Activated CD4-positive, alpha-beta T cell treated with anti-CD3 and anti-CD28 coated beads, Interleukin-2, amount 50 U/mL, for 16 hours (primary cell): ENCODE results near the gene CADM3.

ENCODE experiments used
- DNase-seq: peaks from one replicate; pipeline ENCODE4 v3.0.0-alpha.2; 2020

The CADM3 gene, protein sequence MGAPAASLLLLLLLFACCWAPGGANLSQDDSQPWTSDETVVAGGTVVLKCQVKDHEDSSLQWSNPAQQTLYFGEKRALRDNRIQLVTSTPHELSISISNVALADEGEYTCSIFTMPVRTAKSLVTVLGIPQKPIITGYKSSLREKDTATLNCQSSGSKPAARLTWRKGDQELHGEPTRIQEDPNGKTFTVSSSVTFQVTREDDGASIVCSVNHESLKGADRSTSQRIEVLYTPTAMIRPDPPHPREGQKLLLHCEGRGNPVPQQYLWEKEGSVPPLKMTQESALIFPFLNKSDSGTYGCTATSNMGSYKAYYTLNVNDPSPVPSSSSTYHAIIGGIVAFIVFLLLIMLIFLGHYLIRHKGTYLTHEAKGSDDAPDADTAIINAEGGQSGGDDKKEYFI

DNA sequence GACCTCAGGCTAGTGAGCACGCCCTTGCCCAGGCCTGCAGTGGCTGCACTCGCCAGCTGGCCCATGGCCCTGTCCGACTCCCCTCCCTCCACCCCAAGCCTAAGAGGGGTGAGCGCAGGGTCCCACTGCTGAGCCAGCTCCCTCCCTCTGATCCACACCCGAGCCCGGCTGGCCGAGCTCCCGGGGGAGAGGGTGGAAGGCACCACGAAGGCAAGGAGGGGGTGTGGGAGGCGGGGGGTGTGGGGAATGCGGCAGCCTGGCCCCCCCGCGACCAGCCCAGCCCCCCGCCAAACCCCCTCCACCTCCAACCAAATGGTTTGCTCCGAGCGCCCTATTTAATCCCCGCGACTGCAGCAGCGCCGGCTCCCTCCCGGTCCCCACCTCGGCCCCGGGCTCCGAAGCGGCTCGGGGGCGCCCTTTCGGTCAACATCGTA is at the start of gene CADM3:
Gene CADM3, plus strand, starts transcription at position 362 of the 434 bp plus-strand sequence. CDS start 151 bp downstream, outside the sequence.
- no peak for DNase-seq

DNA sequence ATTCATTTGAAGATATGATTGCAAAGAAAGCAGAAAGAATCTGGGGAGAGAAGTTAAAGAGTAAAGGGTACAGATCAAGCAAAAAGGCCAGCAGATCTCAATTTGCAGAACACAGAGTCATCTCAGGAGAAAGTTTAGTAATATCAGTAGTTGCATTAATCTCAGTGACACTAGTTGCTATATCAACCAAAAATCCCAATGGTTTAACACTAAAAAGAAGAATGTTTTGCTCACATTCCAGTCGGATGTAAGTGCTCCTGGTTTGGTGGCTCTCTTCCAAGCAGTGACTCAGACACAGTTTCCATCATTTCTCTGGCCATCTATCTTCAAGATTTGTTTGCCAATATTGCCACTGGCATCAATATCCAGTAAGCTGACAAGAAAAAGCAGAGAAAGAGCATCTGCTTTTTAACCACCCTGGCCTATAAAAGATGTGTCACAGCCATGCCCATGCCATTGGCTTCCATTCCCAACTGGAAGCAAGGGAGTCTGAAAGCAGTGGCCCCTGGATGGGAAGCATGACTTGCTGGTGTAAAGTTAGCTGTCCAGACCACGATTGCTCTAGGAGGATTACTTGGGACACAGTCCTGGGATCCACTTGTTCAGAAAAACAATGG is 49.3 kb upstream of the CADM3 start:
- peak; percentile 76 for DNase-seq

DNA sequence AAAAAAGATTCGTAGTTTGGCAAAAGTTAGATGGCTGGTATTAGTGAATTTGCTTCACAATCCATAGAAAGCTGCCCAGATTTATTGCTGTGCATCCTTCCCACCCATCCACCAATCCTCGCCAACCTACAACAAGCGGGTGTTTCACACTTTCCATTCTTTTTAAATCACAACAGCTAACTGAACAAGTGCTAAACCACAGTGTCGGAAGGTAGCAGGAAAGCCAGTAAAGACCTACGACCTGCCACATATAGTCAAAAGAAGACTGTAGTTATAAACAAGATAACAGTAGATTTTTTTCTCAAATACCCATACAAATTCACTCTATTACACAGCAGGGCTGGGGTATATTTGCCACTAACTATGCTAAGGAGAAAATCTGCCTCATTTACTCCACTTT is 47.8 kb upstream of the CADM3 start:
- peak; percentile 60 for DNase-seq

DNA sequence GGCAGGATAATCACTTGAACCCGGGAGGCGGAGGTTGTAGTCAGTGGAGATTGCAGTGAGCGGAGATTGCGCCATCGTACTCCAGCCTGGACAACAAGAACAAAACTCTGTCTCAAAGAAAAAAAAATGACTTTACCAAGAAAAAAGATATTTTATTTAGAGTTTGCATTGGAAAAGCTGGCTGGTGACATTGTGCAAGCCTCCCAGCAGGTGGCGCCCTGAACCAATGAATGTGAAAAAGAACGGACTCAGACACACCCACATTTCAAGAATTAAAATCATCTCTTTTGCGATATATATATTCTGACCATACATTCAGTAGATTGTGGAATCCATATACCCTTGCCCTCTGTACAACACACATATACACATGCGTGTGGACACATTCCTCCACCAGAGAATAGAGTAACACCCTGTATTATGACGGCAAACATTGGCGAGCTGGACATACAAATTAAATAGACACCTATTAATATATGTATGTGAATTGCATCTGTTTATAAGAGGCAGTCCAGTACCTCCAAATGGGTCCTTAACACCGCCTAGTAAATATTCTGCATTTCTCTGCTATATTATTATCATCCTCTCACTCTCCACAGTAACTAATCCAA is 39.0 kb upstream of the CADM3 start:
- peak; percentile 66 for DNase-seq

DNA sequence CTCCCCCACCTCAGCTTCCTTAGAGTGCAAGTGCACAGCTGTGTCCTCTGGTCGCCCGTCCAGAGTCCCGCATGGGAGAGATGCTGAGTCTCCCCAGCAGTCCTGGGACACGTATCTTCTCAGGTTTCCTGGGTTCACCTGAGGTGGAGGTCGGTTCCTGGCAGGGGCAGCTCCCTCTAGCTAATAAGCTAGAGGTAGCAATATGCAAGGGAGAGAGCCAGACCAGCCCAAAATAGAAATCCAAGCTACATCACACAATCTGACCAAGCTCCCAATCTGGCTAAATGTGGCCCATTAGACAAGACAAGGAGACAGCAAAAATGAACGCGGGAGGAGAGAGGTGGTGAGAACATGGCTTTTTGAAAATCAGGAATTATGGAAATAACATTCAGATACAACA is 30.9 kb upstream of the CADM3 start:
- DNase-seq: no peak

DNA sequence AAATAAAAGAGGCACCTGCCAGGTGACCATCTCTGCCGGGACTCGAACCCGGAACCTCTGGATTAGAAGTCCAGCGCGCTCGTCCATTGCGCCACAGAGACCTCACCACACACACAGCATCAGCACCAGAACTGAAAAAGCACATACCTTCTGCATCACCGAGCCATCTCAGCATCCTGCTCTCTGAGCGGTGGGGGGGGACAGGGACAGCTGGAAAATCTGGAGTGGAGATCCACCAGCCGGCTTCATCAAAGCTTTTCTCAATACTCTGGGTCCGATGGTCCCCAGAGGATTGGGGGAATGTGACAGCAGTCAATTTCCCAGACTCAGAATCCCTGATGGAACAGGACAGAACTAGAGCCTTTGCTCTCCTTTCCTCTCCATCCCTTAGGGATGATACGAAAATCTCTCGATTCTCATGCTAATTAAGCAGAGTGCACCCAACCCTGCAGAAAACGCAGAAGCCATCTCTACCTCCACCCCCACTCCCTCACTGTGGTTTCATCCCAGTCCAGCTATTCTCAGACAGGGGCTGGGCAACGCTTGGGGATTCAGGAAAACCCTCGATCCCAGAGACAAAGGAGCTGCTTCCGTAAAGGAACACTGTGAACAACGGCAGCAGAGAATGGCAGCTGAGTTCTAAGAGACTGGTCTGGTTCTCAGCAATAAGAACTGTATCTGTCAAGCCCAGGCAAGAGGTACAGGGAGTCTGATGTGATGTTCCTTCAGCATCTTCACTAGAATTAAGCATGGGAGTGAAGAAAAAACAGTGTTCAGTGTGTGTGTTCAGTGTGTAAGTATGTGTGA is 29.6 kb upstream of the CADM3 start:
- DNase-seq: no peak

DNA sequence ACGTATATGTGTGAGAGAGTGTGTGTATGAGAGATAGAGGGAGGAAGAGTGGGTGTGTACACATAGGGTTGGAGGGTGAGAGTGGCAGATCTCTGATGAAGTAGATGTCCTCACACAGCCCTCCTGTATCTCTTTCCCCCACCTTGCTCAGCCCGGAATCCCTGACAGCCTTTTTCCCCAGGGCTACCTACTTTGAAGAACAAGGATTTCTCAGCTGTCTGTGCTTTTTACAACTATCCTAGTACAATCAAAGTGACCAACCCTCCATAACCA is 29.1 kb upstream of the CADM3 start:
- no peak for DNase-seq

DNA sequence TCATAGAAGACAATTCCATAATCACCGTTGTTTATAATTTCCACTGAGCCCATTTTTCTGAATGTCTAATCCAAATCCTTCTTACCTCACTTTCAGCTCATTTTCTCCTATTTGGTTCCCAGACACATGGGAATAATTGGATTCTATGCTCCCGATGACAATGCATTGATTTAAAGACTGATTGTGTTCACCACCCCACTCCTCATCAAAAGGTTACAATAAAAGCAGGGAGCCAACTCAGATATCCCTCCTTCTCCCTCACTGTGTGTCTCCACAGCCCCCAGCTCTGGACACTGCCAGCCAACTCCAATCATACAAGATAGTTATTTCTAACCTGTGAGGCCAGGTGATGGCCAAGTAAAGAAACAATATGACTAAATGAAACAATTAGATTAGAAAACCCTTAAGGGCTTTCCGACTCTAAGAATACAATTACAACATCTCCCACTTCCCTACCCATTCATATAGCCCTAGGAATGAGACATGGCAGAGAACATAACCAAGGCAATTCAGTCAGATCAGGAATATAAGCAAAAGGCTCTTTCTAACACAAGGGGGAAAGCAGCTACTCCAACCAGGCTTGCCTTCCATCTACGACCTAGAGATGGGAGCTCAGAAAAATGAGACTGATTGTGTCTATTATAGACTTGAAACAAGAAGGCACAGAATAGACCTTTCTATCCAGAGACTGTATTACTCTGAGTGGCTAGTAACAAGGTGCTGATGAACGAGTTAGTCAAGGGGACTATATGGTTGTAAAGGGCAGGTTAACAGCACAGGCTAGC is 28.5 kb upstream of the CADM3 start:
- no peak for DNase-seq

DNA sequence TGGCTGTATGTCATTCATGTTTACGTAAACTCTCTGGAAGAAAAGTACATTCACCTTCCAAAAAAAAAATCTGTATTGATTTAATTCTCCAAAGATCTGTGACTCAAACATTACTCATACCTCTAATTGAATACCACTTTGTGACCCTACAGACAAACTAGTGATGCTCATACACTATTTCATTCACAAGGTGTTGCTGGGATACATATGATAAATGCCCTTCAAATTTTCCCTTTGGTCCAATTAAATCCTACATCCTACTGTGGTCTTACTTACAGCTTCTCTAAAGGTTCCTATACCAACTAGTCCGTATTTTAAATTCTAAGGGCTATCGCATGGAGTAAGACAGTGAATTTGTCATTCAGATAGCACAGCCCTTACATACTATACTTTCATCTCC is 26.8 kb upstream of the CADM3 start:
- no peak for DNase-seq

DNA sequence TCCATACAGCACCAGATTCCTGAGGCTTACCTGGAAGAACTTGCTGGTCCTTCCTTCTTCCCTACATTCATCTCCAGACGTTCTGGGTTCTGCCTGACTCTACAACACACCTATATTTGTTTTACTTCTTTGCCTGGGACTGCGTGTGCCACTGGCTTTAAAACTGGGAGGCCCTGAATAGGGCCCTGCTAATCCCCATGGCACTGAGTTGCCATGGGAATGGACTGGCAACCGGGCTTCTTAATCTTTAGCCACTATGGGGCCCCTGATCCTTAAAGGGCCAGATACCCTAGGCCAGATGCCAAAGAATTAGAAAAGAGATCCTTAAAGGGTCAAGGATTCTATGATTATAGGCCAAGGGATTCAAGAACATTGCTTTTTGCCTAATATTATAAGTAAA is 24.4 kb upstream of the CADM3 start:
- no peak for DNase-seq

DNA sequence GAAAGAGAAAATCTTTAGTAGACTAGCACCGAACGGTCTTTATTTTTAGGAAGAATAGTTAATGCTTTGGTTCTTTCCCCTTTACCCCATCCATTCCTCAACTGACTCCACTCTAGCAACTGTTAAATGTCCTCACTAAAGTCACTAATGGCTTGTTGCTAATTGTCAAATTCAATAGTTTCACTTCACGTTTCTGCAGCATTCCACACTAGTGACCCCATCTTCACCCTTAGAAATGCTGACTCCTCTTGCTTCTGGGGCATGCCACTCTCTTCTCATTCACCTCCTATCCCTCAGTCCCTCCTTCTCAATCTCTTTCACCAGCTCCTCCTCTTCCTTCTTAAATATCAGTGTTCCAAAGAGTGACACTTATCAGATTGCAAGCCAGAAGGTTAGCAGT is 19.4 kb upstream of the CADM3 start:
- DNase-seq: no peak

DNA sequence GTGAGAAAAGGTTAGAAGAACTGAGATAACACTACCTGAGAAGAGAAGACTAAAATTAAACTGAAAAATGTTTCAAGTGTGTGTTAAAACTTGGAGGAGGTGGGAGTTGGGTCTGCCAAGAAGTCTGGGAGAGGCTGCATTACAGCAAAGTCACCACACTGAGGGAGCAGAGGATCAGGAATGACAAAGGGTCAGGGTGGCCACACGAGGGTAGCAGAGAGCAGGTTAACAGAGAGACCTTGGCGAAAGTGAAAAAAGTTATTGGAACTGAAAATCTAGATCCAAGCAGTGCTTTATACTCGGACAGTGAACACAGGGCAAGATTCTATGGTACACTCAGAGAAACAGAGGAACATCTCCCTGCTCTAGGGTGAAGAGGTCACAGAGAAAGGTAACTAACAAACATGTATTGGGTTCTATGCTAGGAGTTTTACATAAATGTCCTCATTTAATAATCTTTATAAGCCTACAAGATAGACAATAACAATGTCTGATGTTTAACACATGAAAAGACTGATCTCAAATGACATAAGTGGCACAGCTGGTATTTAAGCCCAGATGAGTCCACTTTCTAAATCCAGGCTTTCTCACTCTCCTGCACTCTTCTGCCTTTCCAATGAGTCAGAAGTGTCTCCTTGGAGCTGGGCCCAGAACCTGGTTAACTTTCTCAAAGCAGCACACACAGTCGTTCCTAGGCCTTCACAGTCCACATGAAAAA is 10.3 kb upstream of the CADM3 start:
- peak; percentile 68 for DNase-seq

DNA sequence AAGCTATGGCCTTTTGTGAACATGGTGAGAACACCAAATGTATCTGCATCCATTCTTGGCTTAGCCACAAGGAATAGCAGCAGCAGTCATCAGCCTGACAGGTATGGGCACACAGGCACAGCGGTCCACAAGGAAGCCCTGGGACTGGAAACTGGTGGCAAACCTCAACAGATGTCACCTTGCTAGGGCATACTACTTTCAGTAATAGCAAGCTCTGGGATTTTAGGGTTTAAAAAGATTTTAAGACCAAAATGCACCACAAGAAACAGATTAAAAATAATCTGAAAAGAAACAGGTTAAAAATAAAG is 9.7 kb upstream of the CADM3 start:
- no peak for DNase-seq

DNA sequence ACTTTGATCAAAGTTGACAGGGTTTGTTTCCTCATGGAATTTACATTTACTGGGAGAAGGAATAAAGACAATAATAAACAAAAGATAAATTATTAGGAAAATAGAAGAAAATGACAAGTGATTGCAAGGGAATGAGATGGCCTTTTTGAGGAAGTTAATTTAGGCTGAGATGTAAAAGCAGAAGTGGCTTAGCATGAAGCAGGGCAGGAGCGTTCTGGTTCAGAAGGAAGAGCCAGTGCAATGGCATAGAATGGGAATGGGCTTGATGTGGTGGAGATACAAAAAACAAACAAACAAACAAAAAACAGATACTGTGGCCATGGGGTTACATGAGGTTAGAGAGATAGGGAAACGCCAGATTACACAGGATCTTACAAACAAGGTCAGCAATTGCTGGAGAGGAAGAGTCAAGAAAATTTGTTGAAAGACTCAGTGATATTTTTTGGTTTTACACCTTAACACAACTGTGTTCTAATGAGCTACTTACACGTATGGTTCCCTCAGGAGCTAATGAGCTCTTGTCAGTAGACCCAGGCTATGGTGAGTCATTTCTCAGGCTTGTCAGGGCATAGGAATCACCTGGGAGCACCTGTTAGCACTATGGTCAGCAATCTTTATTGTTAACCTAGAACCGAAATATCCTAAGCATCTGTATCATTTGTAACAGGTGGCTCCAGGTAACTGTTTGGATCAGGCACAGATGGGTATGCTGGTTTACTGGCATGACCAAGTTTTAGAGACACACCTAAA is 8.7 kb upstream of the CADM3 start:
- no peak for DNase-seq

DNA sequence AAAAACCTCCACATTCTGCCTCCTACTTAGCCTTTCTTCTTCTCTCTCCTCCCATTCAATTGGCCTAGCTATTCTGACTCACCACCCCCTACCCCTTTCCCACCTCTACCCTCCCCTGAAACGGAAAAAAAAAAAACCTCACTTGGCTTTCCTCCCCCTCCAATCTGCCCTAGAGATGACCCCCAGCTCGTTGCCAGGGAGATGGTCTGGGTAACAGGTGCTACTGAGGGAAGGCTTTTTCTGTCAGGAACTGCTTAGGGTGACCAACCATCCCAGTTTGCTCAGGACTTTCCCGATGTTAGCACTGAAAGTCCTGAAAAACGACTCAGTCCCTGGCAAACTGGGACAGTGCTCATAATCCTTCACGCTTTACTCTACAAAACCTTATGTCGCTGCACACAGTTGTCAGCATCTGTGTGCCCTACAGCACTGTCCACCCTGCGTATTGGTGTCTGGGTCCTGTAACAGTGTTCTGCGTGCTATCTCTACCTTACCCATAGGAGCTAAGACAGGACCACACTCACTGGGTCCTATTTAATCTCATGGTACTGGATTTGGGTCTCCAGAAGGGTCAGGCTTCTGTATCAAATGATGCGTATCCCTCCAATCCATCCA is 7.7 kb upstream of the CADM3 start:
- no peak for DNase-seq

DNA sequence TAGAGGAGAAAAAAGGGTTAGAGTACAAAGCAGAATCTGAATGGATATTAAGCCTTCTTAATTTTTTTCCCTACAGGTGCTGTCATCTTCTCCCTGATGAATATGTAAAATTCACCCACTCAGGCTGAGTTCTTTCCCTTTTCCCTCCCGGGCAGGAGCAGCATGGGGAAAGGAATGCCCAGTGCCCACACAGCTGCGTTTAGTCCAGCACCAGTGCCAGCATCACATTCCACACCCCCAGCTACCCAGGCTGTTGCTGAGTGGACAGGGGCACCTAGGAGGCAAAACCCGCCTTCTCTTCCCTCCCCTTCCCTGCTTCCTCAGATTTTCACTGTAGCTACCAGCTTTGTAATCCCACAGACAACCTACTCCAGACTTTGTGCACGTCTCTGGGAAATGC is 3.4 kb upstream of the CADM3 start:
- no peak for DNase-seq

DNA sequence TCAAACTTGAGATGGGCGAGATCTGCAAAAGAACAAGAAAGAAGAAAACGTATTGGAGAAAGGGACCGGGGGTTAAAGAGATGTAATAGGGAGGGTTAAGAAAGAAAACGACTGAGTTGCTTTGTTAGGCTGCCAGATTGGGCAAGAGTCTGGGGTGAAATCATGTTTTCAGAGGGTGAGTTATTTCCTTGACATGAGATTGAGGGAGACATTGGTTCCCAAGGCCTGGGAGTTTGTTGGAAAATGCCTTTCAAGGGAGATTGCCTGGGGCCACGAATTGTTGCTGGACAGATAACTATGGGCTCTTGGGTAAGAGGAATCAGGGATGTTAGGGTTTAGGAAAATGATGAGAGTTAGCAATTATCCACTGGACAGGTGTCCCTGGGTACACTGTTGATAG is 776 bp upstream of the CADM3 start:
- no peak for DNase-seq

DNA sequence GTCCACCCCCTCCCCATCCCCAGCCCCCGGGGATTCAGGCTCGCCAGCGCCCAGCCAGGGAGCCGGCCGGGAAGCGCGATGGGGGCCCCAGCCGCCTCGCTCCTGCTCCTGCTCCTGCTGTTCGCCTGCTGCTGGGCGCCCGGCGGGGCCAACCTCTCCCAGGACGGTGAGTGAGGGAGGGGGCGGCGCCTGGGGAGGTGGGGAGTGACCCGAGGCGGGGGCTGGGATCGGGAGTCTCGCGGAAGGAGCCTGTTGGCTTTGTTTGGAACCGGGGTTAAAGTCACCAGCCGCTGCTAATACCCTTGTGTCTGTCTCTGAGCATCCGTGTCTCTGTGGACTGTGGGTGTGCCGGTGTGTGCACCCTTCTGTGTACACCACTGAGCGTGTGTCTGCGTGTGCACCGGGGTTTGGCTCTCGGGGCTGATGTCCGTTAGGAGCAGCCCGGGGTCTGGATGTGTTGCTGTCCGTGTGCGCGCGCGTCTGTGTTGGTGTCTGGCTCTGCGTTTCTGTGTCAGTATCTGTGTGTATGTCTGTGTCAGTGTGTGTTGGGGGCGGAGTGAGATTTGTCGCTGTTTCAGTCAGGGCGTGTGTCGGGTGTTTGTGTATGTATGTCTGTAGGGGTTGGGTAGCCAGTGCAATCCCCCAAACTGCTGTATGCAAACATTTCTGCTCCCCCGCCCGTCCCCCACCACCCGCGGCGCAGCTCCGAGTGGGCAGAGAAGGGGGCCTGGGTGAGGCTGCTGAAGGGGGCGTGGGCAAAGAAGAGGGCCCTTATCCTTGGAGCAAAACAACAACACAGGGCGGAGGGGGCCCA is 480 bp downstream of the CADM3 start:
- no peak for DNase-seq

DNA sequence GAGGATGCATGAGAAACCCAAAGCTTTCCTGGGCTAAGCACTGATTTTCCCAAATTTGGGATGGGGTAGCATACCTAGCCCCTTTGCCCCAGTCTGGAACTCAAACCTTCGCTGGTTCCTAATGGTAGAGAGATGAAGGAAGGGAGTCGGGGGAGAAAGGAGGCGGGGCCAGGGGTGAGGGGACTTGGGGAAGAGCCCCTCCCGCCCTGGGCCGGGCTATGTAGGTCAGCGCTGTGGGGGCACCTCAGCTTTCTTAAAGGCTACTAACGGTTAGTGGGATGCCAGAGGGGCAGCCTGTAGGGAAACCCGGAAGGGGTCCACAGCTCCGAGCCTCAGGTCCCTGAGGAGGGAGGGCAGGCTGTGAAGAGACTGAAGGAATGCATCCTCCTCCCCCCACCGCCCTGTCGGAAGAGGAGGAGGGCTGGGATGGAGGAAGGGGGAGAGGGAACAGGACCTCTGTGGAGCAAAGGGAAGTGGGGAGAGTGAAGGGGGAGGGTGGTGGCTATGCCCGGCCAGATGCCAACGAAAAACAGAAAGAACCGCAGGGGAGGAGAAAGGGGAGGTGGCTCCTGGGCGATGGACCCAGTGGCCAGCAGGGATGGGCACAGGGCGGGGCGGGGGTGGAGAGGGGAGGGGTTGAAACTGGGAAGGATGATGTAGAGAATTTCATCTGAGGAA is 1.3 kb downstream of the CADM3 start:
- no peak for DNase-seq

DNA sequence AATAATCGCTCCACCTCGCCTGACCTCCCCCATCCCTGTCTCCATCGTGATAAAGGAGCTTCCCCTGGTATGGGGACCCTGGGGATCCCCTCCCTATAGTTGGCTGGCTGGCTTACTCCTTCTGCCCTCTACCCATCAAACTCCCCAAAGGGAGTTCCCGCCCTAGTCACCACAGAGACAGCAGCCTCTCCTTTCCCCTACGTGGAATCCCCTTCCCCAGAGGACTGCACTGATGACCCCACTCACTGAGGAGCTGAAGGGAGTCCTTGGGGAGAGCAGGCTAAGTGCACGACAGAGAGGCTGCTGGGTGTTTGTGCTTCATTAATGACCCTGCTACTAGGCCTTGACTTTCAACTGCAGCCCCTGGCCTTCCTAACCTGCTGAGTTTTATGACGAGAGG is 1.9 kb downstream of the CADM3 start:
- no peak for DNase-seq
